BE2C (cell line): ENCODE measurements around the gene LAMC3.

ENCODE experiments used
- DNase-seq: peaks from one replicate; pipeline ENCODE4 v3.0.0-alpha.2; 2020
- H3K27me3 ChIP-seq: fragments of 250-450 bp; sonication (Bioruptor Pico); 2 replicates; pipeline ENCODE4 v1.5.1; 2020; ENCODE audit warnings: mild to moderate bottlenecking
- H3K36me3 ChIP-seq: fragments of 250-450 bp; sonication (Bioruptor Pico); 2 replicates; pipeline ENCODE4 v1.5.1; 2020; ENCODE audit warnings: mild to moderate bottlenecking
- H3K4me1 ChIP-seq: fragments of 250-450 bp; sonication (Bioruptor Pico); 2 replicates; pipeline ENCODE4 v1.5.1; 2020
- H3K4me3 ChIP-seq: 2 replicates; pipeline ENCODE4 v1.5.1; 2011; ENCODE audit warnings: low read depth, low read length
- H3K9me3 ChIP-seq: fragments of 250-450 bp; sonication (Bioruptor Pico); 2 replicates; pipeline ENCODE4 v1.5.1; 2020
- CTCF ChIP-seq: IDR thresholded peaks from 2 replicates; pipeline ENCODE4 v1.5.1; 2012; ENCODE audit warnings: mild to moderate bottlenecking, low read depth, low read length

Gene LAMC3

DNA sequence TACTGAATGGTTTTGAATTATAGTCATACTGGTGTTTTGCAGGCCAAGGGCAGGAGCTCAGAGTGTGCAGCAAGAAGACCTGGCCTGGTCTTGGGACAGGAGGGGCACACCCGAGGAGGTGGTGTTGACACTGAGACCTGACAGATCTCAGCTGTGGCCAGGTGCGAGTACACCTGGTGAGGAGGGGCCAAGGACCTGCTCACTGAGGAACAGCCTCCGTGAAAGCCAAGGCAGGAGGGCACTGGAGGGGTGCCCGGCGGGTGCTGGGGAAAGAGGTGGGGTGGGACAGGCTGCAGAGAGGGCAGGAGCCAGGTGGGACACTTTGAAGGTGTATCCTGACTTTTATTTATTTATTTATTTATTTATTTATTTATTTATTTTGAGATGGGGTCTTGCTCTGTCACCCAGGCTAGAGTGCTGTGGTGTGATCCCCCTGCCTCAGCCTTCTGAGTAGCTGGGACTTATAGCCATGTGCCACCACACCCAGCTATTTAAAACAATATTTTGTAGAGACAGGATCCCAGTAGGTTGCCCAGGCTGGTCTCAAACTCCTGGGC, 23.3 kb upstream of the LAMC3 start:
- Histone ChIP-seq H3K4me3 (no peak overlapping the region), H3K27me3 (no peaks in the 10 kb centered on the region), H3K4me1 (no peaks in the 10 kb centered on the region), H3K9me3 (no peaks in the 10 kb centered on the region), H3K36me3 (no peaks in the 10 kb centered on the region)
- no peak for TF ChIP-seq CTCF
- DNase-seq: no peak

DNA sequence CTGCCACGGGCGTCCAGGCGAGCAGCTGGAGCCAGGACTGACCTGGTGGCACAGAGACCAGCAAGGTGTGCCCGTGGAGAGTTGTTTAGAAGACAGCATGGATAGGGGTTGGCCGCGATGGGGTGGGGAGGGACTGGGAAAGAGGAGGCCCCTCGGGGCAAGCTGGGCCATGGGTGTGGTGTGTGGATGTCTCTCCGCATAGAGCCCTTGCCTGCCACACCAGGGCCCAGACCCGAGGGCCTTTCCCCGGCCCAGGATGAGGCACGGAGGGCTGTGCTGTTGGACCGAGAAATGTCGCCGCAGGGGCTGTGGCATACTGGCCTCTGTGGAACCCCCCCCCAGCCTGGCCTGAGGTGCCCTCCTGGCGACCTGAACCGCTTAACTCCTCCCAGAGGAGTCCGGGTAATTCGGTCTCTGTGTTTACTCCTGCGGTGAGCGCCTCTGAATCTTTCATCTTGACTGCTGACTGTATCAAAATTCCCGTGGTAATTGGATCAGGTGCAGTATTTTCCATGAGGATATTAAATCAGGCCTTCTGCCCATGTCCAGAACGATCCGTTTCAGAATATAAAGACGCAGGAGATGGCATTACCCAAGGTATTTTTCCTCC, 22.5 kb upstream of the LAMC3 start:
- TF ChIP-seq CTCF: no peak
- no peak for DNase-seq

GRCh38 chr9:130987054-130987453, 21.9 kb upstream of the LAMC3 start:
- no peak for TF ChIP-seq CTCF
- H3K9me3 ChIP-seq: no peaks in the 10 kb centered on the region
- no peaks in the 10 kb centered on the region for H3K27me3 ChIP-seq
- DNase-seq: no peak
- H3K4me1 ChIP-seq: no peaks in the 10 kb centered on the region
- H3K4me3 ChIP-seq: no peak overlapping the region
- no peaks in the 10 kb centered on the region for H3K36me3 ChIP-seq

More for the DNA sequence above, 22.5 kb upstream of the LAMC3 start:
- Histone ChIP-seq H3K9me3 (no peaks in the 10 kb centered on the region), H3K4me1 (no peaks in the 10 kb centered on the region), H3K27me3 (no peaks in the 10 kb centered on the region), H3K36me3 (no peaks in the 10 kb centered on the region), H3K4me3 (no peak overlapping the region)

GRCh38 chr9:130987738-130988399, 21.1 kb upstream of the LAMC3 start:
- Histone ChIP-seq H3K9me3 (no peaks in the 10 kb centered on the region), H3K27me3 (no peaks in the 10 kb centered on the region), H3K36me3 (no peaks in the 10 kb centered on the region), H3K4me1 (no peaks in the 10 kb centered on the region), H3K4me3 (no peak overlapping the region)
- TF ChIP-seq CTCF: no peak
- no peak for DNase-seq

GRCh38 chr9:130988400-130988747, 20.6 kb upstream of the LAMC3 start:
- Histone ChIP-seq H3K27me3 (no peaks in the 10 kb centered on the region), H3K36me3 (no peaks in the 10 kb centered on the region), H3K4me1 (no peaks in the 10 kb centered on the region), H3K4me3 (no peak overlapping the region), H3K9me3 (no peaks in the 10 kb centered on the region)
- no peak for DNase-seq
- TF ChIP-seq CTCF: no peak

GRCh38 chr9:130988905-130989304, 20.1 kb upstream of the LAMC3 start:
- Histone ChIP-seq H3K27me3 (no peaks in the 10 kb centered on the region), H3K4me1 (no peaks in the 10 kb centered on the region), H3K9me3 (no peaks in the 10 kb centered on the region), H3K4me3 (no peak overlapping the region), H3K36me3 (no peaks in the 10 kb centered on the region)
- DNase-seq: no peak
- no peak for TF ChIP-seq CTCF
